Measurements from ENCODE around the gene PPP1R12B.
"Not testable (repeated sequence)": the region's sequence is repeated elsewhere in the genome, so short reads cannot be mapped to it uniquely, and the experiment has no call there.

DNA sequence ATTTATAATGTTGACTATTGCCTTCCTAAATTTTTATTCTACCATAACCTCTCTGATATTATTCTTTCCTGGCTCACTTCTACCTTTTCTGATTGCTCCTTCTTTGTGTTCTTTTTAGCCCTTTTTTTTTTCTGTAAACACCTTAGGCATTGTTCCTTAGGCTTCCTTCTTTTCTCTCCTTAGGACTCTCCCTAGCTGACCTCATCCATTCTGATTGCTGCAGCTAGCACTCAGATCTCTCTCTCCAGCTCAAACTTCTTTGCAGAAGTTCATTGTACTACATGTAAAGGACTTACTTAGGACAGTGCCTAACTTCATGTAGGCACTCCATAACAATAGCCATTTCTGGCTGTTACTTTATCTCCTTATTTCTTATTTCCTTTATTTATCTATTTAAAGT is 117.8 kb downstream of the PPP1R12B start:
- TF ChIP-seq, protein P1, sequence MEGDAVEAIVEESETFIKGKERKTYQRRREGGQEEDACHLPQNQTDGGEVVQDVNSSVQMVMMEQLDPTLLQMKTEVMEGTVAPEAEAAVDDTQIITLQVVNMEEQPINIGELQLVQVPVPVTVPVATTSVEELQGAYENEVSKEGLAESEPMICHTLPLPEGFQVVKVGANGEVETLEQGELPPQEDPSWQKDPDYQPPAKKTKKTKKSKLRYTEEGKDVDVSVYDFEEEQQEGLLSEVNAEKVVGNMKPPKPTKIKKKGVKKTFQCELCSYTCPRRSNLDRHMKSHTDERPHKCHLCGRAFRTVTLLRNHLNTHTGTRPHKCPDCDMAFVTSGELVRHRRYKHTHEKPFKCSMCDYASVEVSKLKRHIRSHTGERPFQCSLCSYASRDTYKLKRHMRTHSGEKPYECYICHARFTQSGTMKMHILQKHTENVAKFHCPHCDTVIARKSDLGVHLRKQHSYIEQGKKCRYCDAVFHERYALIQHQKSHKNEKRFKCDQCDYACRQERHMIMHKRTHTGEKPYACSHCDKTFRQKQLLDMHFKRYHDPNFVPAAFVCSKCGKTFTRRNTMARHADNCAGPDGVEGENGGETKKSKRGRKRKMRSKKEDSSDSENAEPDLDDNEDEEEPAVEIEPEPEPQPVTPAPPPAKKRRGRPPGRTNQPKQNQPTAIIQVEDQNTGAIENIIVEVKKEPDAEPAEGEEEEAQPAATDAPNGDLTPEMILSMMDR (conservative IDR thresholded peaks at IDR 0.05), result not testable (repeated sequence)
- not testable (repeated sequence) for TF ChIP-seq EZH2 (IDR thresholded peaks at IDR 0.05; ENCODE audit: low read depth)
